IMR-90 (cell line): Measurements from ENCODE around the gene RNASET2. TPM values are rescaled to one million over a fixed set of nuclear protein-coding genes. Genes with fewer than 3 reads are reported as not detected.

Experiments
- ATAC-seq: fragments of 200-7000 bp; cut with Tn5 transposase; 2 replicates; pipeline ENCODE4 v1.9.1; 2020; ENCODE audit warnings: low read depth, mild to moderate bottlenecking, moderate library complexity
- BruUV-seq: library from RNA; stranded (reverse); fragments of 400-500 nt; replicated peaks from 2 replicates; lab custom pipeline; 2021; lab: Mats Ljungman, UMichigan
- CTCF ChIA-PET: fragments of 300-600 bp; formaldehyde crosslinking; extraction: SDS; loops from one replicate; lab custom pipeline; 2021; ENCODE audit warnings: antibody characterized with exemption; lab: Yijun Ruan, JAX
- POLR2A ChIA-PET: fragments of 300-600 bp; sonication (Branson Sonifier 250); formaldehyde crosslinking; loops from one replicate; lab custom pipeline; 2022; ENCODE audit warnings: antibody characterized with exemption; ENCODE audit not compliant: unreplicated experiment; lab: Charles Lee
- DNase-seq: peaks from one replicate; pipeline ENCODE4 v3.0.0; 2013
- H2AFZ ChIP-seq: replicated peaks from 2 replicates; pipeline ENCODE3; 2013; ENCODE audit warnings: low read length, mild to moderate bottlenecking; ENCODE audit not compliant: poor library complexity
- H2AK5ac ChIP-seq: 2 replicates; pipeline ENCODE4 v1.6.1; 2013; ENCODE audit warnings: low read depth, low read length, inconsistent platforms
- H2AK9ac ChIP-seq: replicated peaks from 2 replicates; pipeline ENCODE3; 2013; ENCODE audit warnings: mild to moderate bottlenecking, low read depth, low read length, moderate library complexity; ENCODE audit not compliant: poor library complexity
- H2BK120ac ChIP-seq: 2 replicates; pipeline ENCODE4 v1.6.1; 2013; ENCODE audit warnings: low read depth, low read length, inconsistent platforms
- H2BK15ac ChIP-seq: 3 replicates; pipeline ENCODE4 v1.6.1; 2013; ENCODE audit warnings: low read depth, low read length, inconsistent platforms
- H2BK20ac ChIP-seq: 2 replicates; pipeline ENCODE4 v1.6.1; 2013; ENCODE audit warnings: low read depth, mild to moderate bottlenecking, inconsistent platforms, low read length, moderate library complexity
- H2BK5ac ChIP-seq: 2 replicates; pipeline ENCODE4 v1.6.1; 2013; ENCODE audit warnings: mild to moderate bottlenecking, low read depth, low read length, inconsistent platforms; ENCODE audit not compliant: poor library complexity, severe bottlenecking
- H3K14ac ChIP-seq: replicated peaks from 2 replicates; pipeline ENCODE4 v1.6.1; 2013; ENCODE audit warnings: low read depth, low read length, inconsistent platforms
- H3K18ac ChIP-seq: 2 replicates; pipeline ENCODE4 v1.6.1; 2013; ENCODE audit warnings: low read depth, low read length, control low read depth
- H3K23ac ChIP-seq: 2 replicates; pipeline ENCODE4 v1.6.1; 2013; ENCODE audit warnings: low read depth, low read length, inconsistent platforms
- H3K27ac ChIP-seq: 2 replicates; pipeline ENCODE4 v1.5.1; 2013; ENCODE audit warnings: mild to moderate bottlenecking, control low read depth, low read length; ENCODE audit not compliant: insufficient read depth
- H3K27me3 ChIP-seq: 2 replicates; pipeline ENCODE4 v1.6.1; 2013; ENCODE audit warnings: low read length; ENCODE audit not compliant: control insufficient read depth, insufficient read depth
- H3K36me3 ChIP-seq: 2 replicates; pipeline ENCODE4 v1.6.1; 2013; ENCODE audit warnings: low read length, mixed read lengths; ENCODE audit not compliant: control insufficient read depth, insufficient read depth
- H3K4ac ChIP-seq: 2 replicates; pipeline ENCODE4 v1.6.1; 2013; ENCODE audit warnings: low read depth, low read length, inconsistent platforms
- H3K4me1 ChIP-seq: 2 replicates; pipeline ENCODE4 v1.6.1; 2013; ENCODE audit warnings: low read length, mixed read lengths; ENCODE audit not compliant: control insufficient read depth, insufficient read depth
- H3K4me2 ChIP-seq: 2 replicates; pipeline ENCODE4 v1.6.1; 2013; ENCODE audit warnings: low read depth, mild to moderate bottlenecking, control low read depth, low read length, moderate library complexity
- H3K4me3 ChIP-seq: 2 replicates; pipeline ENCODE4 v1.5.1; 2013; ENCODE audit warnings: low read depth, mild to moderate bottlenecking, control low read depth, low read length, moderate library complexity; ENCODE audit not compliant: insufficient read depth
- H3K56ac ChIP-seq: 2 replicates; pipeline ENCODE4 v1.6.1; 2013; ENCODE audit warnings: low read length, inconsistent platforms; ENCODE audit not compliant: insufficient read depth; ENCODE audit errors: extremely low read depth
- H3K79me1 ChIP-seq, 2 experiments: 2 replicates each; pipeline ENCODE4 v1.6.1; 2013; ENCODE audit warnings: low read length in 2 of 2, inconsistent platforms in 1 of 2, low read depth in 1 of 2
- H3K9ac ChIP-seq: 2 replicates; pipeline ENCODE4 v1.6.1; 2013; ENCODE audit warnings: low read depth, low read length, control low read depth
- H3K9me1 ChIP-seq: 2 replicates; pipeline ENCODE4 v1.6.1; 2013; ENCODE audit warnings: low read length, inconsistent platforms; ENCODE audit not compliant: insufficient read depth
- H3K9me3 ChIP-seq: 2 replicates; pipeline ENCODE4 v1.6.1; 2013; ENCODE audit warnings: low read length; ENCODE audit not compliant: control insufficient read depth, insufficient read depth
- H4K20me1 ChIP-seq: 2 replicates; pipeline ENCODE4 v1.6.1; 2013; ENCODE audit warnings: low read length, inconsistent platforms; ENCODE audit not compliant: insufficient read depth
- H4K5ac ChIP-seq: 2 replicates; pipeline ENCODE4 v1.6.1; 2013; ENCODE audit warnings: mild to moderate bottlenecking, low read depth, low read length, control low read depth
- H4K8ac ChIP-seq, 2 experiments: 2 replicates each; pipeline ENCODE4 v1.6.1; 2013; ENCODE audit warnings: low read depth in 2 of 2, low read length in 2 of 2, control low read depth in 1 of 2, inconsistent platforms in 1 of 2
- H4K91ac ChIP-seq: 2 replicates; pipeline ENCODE4 v1.6.1; 2013; ENCODE audit warnings: low read depth, low read length, inconsistent platforms; ENCODE audit not compliant: insufficient read depth
- CTCF ChIP-seq: conservative IDR thresholded peaks from 2 replicates; pipeline ENCODE4 v1.5.1; 2012; ENCODE audit warnings: mild to moderate bottlenecking, low read depth, low read length, improper control_type of control experiment
- ELK1 ChIP-seq: fragments of 150-350 bp; IDR thresholded peaks from 2 replicates; pipeline ENCODE4 v1.6.1; 2016; ENCODE audit warnings: low read depth, mild to moderate bottlenecking, low read length, moderate library complexity, borderline replicate concordance
- MAFK ChIP-seq: IDR thresholded peaks from 2 replicates; pipeline ENCODE4 v1.6.1; 2012; ENCODE audit warnings: low read depth, low read length, improper control_type of control experiment
- RAD21 ChIP-seq: IDR thresholded peaks from 2 replicates; pipeline ENCODE4 v1.6.1; 2012; ENCODE audit warnings: low read length, improper control_type of control experiment
- WGBS, 2 experiments: methylation state at CpG; one replicate each; pipeline versions ENCODE4 v1.1.5 to v1.1.7; 2013; ENCODE audit warnings: missing lambda C conversion rate in 2 of 2; ENCODE audit not compliant: insufficient read length in 1 of 2; ENCODE audit errors: extremely low coverage in 2 of 2; 5-methylcytosine and 5-hydroxymethylcytosine counted together
- dilution Hi-C: fragments of 300-500 bp; cut with HindIII; formaldehyde crosslinking; loops from one replicate; pipeline ENCODE4 v1.14.3; 2018; ENCODE audit warnings: low sequenced_read_pairs; ENCODE audit not compliant: unreplicated experiment
- in situ Hi-C: fragments of 300-500 bp; cut with MboI; formaldehyde crosslinking; loops from 3 replicates; pipeline ENCODE4 v1.14.3; 2019; ENCODE audit warnings: low sequenced_read_pairs, inconsistent platforms, mixed read lengths
- intact Hi-C: fragments of 100-400 bp; cut with micrococcal nuclease; formaldehyde crosslinking; loops from 2 replicates; pipeline ENCODE4 v1.10.0; 2022
- polyA plus RNA-seq, 3 experiments: library from polyadenylated mRNA; depleted of rRNA; stranded (reverse); fragments of >200 nt; gene quantifications; 2 replicates each; pipeline ENCODE4 v1.2.3, GENCODE V29; 2012; ENCODE audit warnings: low replicate concordance in 1 of 3
- total RNA-seq: library from RNA; depleted of rRNA; stranded (reverse); fragments of >200 nt; gene quantifications from 2 replicates; pipeline ENCODE4 v1.2.3, GENCODE V29; 2012

RNASET2 gene
- total and polyA plus RNA-seq, 2 of the 4 experiments (the other 2 are of a cell fraction) = 13.6 to 24.9 TPM

GRCh38 chr6:166922937-166923336, 33.4 kb downstream of the RNASET2 start:
- CTCF ChIA-PET = no interaction called here

More at GRCh38 chr6:166922937-166923336, 33.4 kb downstream of the RNASET2 start:
- H3K4me2 ChIP-seq = no peak overlapping the region
- no peak overlapping the region for H3K9ac ChIP-seq
- DNase-seq (no peak), ATAC-seq (no peak)
- no peak overlapping the region for H3K23ac ChIP-seq
- H2AFZ ChIP-seq = no peak overlapping the region
- no TSS peak for BruUV-seq
- dilution Hi-C loops = no loop called here
- no peaks in the 10 kb centered on the region for H3K9me3 ChIP-seq
- H3K4ac ChIP-seq = no peak overlapping the region
- no peak overlapping the region for H2AK9ac ChIP-seq
- WGBS, 2 experiments = no CpG with 5 or more reads among the region's 7 CpGs
- H4K5ac ChIP-seq = no peak overlapping the region
- no peak overlapping the region for H3K56ac ChIP-seq
- H2AK5ac ChIP-seq = no peak overlapping the region
- no peak for TF ChIP-seq ELK1
- no peak for TF ChIP-seq RAD21
- no peak for TF ChIP-seq MAFK
- no peak for TF ChIP-seq CTCF
- no peak overlapping the region for H3K14ac ChIP-seq
- no peak overlapping the region for H3K27ac ChIP-seq
- no peaks in the 10 kb centered on the region for H3K27me3 ChIP-seq
- POLR2A ChIA-PET = no interaction called here
- H4K20me1 ChIP-seq = no peaks in the 10 kb centered on the region; the same call in 1 of the 2 replicates
- H3K36me3 ChIP-seq = no peaks in the 10 kb centered on the region
- no peak overlapping the region for H4K91ac ChIP-seq
- H3K79me1 ChIP-seq = no peaks in the 10 kb centered on the region
- H3K9me1 ChIP-seq = no peaks in the 10 kb centered on the region
- no peak overlapping the region for H3K18ac ChIP-seq
- intact Hi-C loops = no loop called here
- H3K4me3 ChIP-seq = no peak overlapping the region
- no peaks in the 10 kb centered on the region for H3K4me1 ChIP-seq
- no peak overlapping the region for H4K8ac ChIP-seq
- H2BK120ac ChIP-seq = no peak overlapping the region
- no peak overlapping the region for H2BK5ac ChIP-seq
- H2BK20ac ChIP-seq = no peak overlapping the region
- no peak overlapping the region for H2BK15ac ChIP-seq
- in situ Hi-C loops = no loop called here
